ENCODE data around the gene PARVB. TPM values are rescaled to one million over a fixed set of nuclear protein-coding genes. Genes with fewer than 3 reads are reported as not detected.
A peak's percentile ranks its signal among the peaks of the same experiment; 100 is the strongest.

The PARVB gene
- total and polyA plus RNA-seq, 2 of the 8 experiments (the other 6 are each of a cell fraction or from before 2014, with no cell fraction given) = 14.5 to 18.6 TPM

DNA sequence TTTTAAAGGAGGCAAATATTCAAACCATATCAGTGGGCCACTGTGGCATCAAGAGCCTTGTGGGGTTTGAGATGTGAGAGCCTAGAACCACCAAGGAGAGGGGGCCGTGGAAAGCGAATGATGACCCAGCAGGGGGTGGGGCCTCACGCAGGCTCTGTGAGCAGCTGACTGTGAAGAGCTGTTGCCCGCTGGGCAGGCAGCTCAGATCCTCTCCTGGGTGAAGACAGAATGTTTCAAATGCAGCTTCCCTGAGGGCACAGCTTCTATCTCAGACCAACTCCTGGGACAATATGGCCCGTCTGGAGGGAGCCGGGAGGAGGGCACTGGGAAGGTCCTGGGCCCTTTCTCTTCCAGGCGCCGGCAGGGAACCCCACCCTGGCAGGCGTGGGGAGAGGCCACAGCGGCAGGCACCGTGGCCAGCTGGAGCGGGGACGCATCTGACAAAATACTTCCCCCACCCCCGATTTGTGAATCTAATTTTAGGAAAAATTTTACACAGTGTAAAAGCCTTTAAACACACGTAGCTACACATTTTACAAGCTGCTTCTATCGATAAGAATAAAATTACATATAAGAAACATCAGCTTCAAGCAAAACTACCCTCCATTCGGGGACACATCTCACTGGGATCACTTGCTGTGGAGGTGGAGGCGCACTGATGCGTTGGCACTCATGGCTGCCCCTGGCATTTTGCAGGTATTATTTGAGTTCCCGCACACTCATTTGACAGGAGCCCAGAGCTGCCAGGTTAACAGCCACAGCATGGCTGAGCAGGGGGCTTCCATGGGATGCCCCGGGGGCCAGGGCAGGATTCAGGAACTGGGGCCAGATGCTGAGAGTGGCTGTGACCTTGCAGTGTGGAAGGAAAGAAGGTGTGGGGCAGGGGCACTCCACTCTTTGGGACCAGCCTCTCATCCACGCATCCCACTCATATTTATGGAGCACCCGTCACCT, 196.9 kb downstream of the PARVB start:
- Histone ChIP-seq H3K9ac (replicated peaks in 1 of 4; ENCODE audit: extremely low read depth in 1 of 4, low read depth in 3 of 4, low read length in 3 of 4) (no peak overlapping the region), H3K27ac (ENCODE audit: low read depth, low read length) (no peak overlapping the region), H3K23me2 (ENCODE audit: low read depth, low read length) (no peaks in the 10 kb centered on the region), H3K23ac (ENCODE audit: insufficient read length) (no peak overlapping the region), H3K14ac (ENCODE audit: insufficient read length) (no peak overlapping the region), H2BK12ac (ENCODE audit: low read depth, low read length) (no peak overlapping the region), H2AK5ac (ENCODE audit: low read depth, low read length) (no peak overlapping the region), H3K4me2 (ENCODE audit: insufficient read depth in 1 of 2, low read depth in 2 of 2, low read length in 2 of 2) (no peak overlapping the region), H3K18ac (ENCODE audit: extremely low read depth, low read length) (no peak overlapping the region), H3K4me1 (replicated peaks in 1 of 4; ENCODE audit: control insufficient read depth in 3 of 4, insufficient read depth in 4 of 4, low read length in 3 of 4) (no peaks in the 10 kb centered on the region), H3K4me3 (ENCODE audit: extremely low read depth in 1 of 4, insufficient read depth in 2 of 4, low read depth in 3 of 4, low read length in 4 of 4) (no peak overlapping the region), H4K91ac (replicated peaks; ENCODE audit: insufficient read length, low read length) (no peak overlapping the region), H3K27me3 (replicated peaks in 1 of 4; ENCODE audit: control insufficient read depth in 3 of 4, extremely low read depth in 1 of 4, insufficient read depth in 3 of 4, low read length in 3 of 4) (no peaks in the 10 kb centered on the region), H4K20me1 (replicated peaks in 1 of 2; ENCODE audit: control insufficient read depth in 1 of 2, insufficient read depth in 2 of 2, low read length in 2 of 2) (no peaks in the 10 kb centered on the region), H3K36me3 (ENCODE audit: control insufficient read depth in 2 of 4, insufficient read depth in 4 of 4, low read length in 3 of 4) (no peaks in the 10 kb centered on the region), H3K9me3 (ENCODE audit: insufficient read depth in 2 of 2, low read depth in 1 of 2, low read length in 1 of 2) (peaks cover 0 to 7% of the 10 kb centered on the region in 2 experiments; a peak in 1 of 4 replicates), H3K56ac (replicated peaks; ENCODE audit: insufficient read length, low read depth, low read length) (no peak overlapping the region), H3K79me1 (ENCODE audit: low read depth, low read length) (no peaks in the 10 kb centered on the region), H3K79me2 (ENCODE audit: control insufficient read depth in 1 of 2, insufficient read depth in 2 of 2, low read length in 2 of 2) (no peaks in the 10 kb centered on the region), H2BK20ac (ENCODE audit: low read length) (no peak overlapping the region), H2BK15ac (ENCODE audit: low read length) (no peak overlapping the region), H2BK5ac (ENCODE audit: low read depth, low read length) (no peak overlapping the region), H4K8ac (ENCODE audit: extremely low read depth, insufficient read depth, low read length) (no peak overlapping the region), H4K5ac (ENCODE audit: insufficient read length, low read depth, low read length) (no peak overlapping the region), H3K4ac (replicated peaks; ENCODE audit: insufficient read length, low read depth, low read length) (no peak overlapping the region), H2BK120ac (replicated peaks; ENCODE audit: low read depth, low read length) (no peak overlapping the region), H2AFZ (ENCODE audit: low read length) (no peak overlapping the region)
- 79% methylated on average over 23 of the region's 23 CpGs; no CpG with 5 or more reads in 1 of the 2 experiments for WGBS, 2 experiments (ENCODE audit: extremely low coverage in 1 of 2, insufficient coverage in 1 of 2, insufficient read length in 1 of 2, insufficient replicate concordance in 2 of 2, low coverage in 1 of 2, low lambda C conversion rate in 2 of 2, missing lambda C conversion rate in 1 of 2)
- FAIRE-seq = no peak
- TF ChIP-seq, protein P1, sequence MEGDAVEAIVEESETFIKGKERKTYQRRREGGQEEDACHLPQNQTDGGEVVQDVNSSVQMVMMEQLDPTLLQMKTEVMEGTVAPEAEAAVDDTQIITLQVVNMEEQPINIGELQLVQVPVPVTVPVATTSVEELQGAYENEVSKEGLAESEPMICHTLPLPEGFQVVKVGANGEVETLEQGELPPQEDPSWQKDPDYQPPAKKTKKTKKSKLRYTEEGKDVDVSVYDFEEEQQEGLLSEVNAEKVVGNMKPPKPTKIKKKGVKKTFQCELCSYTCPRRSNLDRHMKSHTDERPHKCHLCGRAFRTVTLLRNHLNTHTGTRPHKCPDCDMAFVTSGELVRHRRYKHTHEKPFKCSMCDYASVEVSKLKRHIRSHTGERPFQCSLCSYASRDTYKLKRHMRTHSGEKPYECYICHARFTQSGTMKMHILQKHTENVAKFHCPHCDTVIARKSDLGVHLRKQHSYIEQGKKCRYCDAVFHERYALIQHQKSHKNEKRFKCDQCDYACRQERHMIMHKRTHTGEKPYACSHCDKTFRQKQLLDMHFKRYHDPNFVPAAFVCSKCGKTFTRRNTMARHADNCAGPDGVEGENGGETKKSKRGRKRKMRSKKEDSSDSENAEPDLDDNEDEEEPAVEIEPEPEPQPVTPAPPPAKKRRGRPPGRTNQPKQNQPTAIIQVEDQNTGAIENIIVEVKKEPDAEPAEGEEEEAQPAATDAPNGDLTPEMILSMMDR (IDR thresholded peaks at IDR 0.05; ENCODE audit: control extremely low read depth in 1 of 3, insufficient read depth in 1 of 3, low read depth in 1 of 3, low read length in 3 of 3) = no peak
- TF ChIP-seq SP2 (IDR thresholded peaks at IDR 0.05; ENCODE audit: low read length) = no peak
- ChIA-PET CTCF (ENCODE audit: partially characterized antibody) (interaction anchor here (0.6 to 1.7 kb wide), 5 partner anchors 10 to 347 kb away, joined by 3 to 5 read pairs (median 3); no protein-coding TSS in a partner anchor), POLR2A (ENCODE audit: partially characterized antibody) (interaction anchor here (1.4 kb wide), 1 partner anchor 14 kb away, joined by 3 read pairs; no protein-coding TSS in a partner anchor)
- DNase-seq (ENCODE audit: low read depth in 1 of 2, low spot score in 2 of 2) = peak in 1 of 2 experiments; percentile 38
